ENCODE results near the gene USP50. TPM values are rescaled to one million over a fixed set of nuclear protein-coding genes. Genes with fewer than 3 reads are reported as not detected.
"Not testable (repeated sequence)": the region's sequence is repeated elsewhere in the genome, so short reads cannot be mapped to it uniquely, and the experiment has no call there.

The USP50 gene
- total and polyA plus RNA-seq, 8 donors, result 0.30 to 1.3 (median 0.54) TPM; not detected in 2

GRCh38 chr15:50513001-50513400 lies 33.5 kb downstream of the USP50 start:
- no peak overlapping the region for H3K4me3 ChIP-seq
- no peaks in the 10 kb centered on the region for H3K27me3 ChIP-seq
- ATAC-seq (no peak), DNase-seq (no peak)
- no peak for TF ChIP-seq CTCF (IDR thresholded peaks at IDR 0.05)
- intact Hi-C loops (cut with DNase I), result no loop called here
- no peaks in the 10 kb centered on the region for H3K36me3 ChIP-seq
- H3K9me3 ChIP-seq, result peaks cover 0 to 6% of the 10 kb centered on the region in 2 donors
- no peaks in the 10 kb centered on the region for H3K4me1 ChIP-seq
- H3K27ac ChIP-seq, result no peak overlapping the region

- DNase-seq (peak in 1 of 4 donors; percentile 3), ATAC-seq (no peak)
- Histone ChIP-seq H3K27me3 (no peaks in the 10 kb centered on the region), H3K4me3 (no peak overlapping the region), H3K27ac (no peak overlapping the region), H3K9me3 (no peaks in the 10 kb centered on the region), H3K36me3 (peaks cover 0 to 32% of the 10 kb centered on the region in 2 donors), H3K4me1 (no peaks in the 10 kb centered on the region)
- intact Hi-C loops (cut with DNase I), result no loop called here
- TF ChIP-seq CTCF (IDR thresholded peaks at IDR 0.05), result no peak
These were observed 40.3 kb downstream of the USP50 start for GRCh38 chr15:50506121-50506520.

DNA sequence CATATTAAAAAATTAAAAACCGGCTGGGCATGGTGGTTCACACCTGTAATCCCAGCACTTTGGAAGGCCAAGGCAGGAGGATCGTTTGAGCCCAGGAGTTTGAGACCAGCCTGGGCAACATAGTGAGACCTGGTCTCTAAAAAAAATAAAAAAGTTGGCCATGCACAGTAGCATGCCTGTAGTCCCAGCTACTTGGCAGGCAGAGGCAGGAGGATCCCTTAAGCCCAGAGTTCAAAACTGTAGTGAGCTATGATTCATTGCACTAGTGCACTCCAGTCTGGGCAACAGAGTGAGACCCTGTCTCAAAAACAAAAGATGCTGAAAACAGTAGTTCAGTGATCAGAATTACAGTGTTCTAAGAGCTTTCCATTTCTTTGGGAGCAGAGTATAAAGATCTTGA lies 40.8 kb downstream of the USP50 start:
- H3K27ac ChIP-seq; H3K27me3 ChIP-seq; H3K4me1 ChIP-seq; DNase-seq; intact Hi-C loops (cut with DNase I); H3K9me3 ChIP-seq; H3K4me3 ChIP-seq; ATAC-seq: not testable (repeated sequence)
- H3K36me3 ChIP-seq, result peaks cover 0 to 37% of the 10 kb centered on the region in 2 donors

GRCh38 chr15:50503144-50503543 lies 43.3 kb downstream of the USP50 start:
- Histone ChIP-seq H3K36me3 (peaks cover 0 to 62% of the 10 kb centered on the region in 2 donors), H3K9me3 (no peaks in the 10 kb centered on the region), H3K27ac (no peak overlapping the region), H3K27me3 (no peaks in the 10 kb centered on the region), H3K4me1 (no peaks in the 10 kb centered on the region), H3K4me3 (no peak overlapping the region)
- intact Hi-C loops (cut with DNase I), result no loop called here
- TF ChIP-seq CTCF (IDR thresholded peaks at IDR 0.05), result no peak
- DNase-seq (no peak), ATAC-seq (no peak)

GRCh38 chr15:50501815-50502214 lies 44.7 kb downstream of the USP50 start:
- H3K27me3 ChIP-seq, result no peaks in the 10 kb centered on the region
- H3K4me1 ChIP-seq, result no peaks in the 10 kb centered on the region
- TF ChIP-seq CTCF (IDR thresholded peaks at IDR 0.05), result no peak
- intact Hi-C loops (cut with DNase I), result no loop called here
- no peak overlapping the region for H3K27ac ChIP-seq
- no peak overlapping the region for H3K4me3 ChIP-seq
- ATAC-seq (no peak), DNase-seq (no peak)
- H3K9me3 ChIP-seq, result no peaks in the 10 kb centered on the region
- peaks cover 2 to 74% of the 10 kb centered on the region in 2 donors for H3K36me3 ChIP-seq

GRCh38 chr15:50500352-50500751 lies 46.1 kb downstream of the USP50 start:
- ATAC-seq (no peak), DNase-seq (no peak)
- intact Hi-C loops (cut with DNase I), result no loop called here
- H3K9me3 ChIP-seq, result no peaks in the 10 kb centered on the region
- no peak for TF ChIP-seq CTCF (IDR thresholded peaks at IDR 0.05)
- H3K4me1 ChIP-seq, result no peaks in the 10 kb centered on the region
- no peak overlapping the region for H3K27ac ChIP-seq
- no peaks in the 10 kb centered on the region for H3K27me3 ChIP-seq
- H3K36me3 ChIP-seq, result peaks cover 4 to 88% of the 10 kb centered on the region in 2 donors
- H3K4me3 ChIP-seq, result no peak overlapping the region

Measured in left lung (tissue), 10 donors.